GM12878 (cell line): ENCODE results near the gene NUDT22. TPM values are rescaled to one million over a fixed set of nuclear protein-coding genes. Genes with fewer than 3 reads are reported as not detected.

Experiments
- DPF2 ChIP-seq: fragments of 450-650 bp; IDR thresholded peaks from 2 replicates; pipeline ENCODE4 v1.6.1; 2017; ENCODE audit warnings: mild to moderate bottlenecking
- EGR1 ChIP-seq, 2 experiments: IDR thresholded peaks; 1 replicate in 1 of 2; 2 replicates in 1 of 2; pipeline ENCODE4 v1.6.1; 2011 to 2012; ENCODE audit warnings: low read depth in 2 of 2, low read length in 2 of 2, borderline replicate concordance in 1 of 2, mild to moderate bottlenecking in 1 of 2, moderate library complexity in 1 of 2
- IKZF1 ChIP-seq: fragments of 450-650 bp; conservative IDR thresholded peaks from 2 replicates; pipeline ENCODE4 v1.6.1; 2017; ENCODE audit warnings: antibody characterized with exemption, mild to moderate bottlenecking
- MEF2B ChIP-seq: fragments of 450-650 bp; IDR thresholded peaks from 2 replicates; pipeline ENCODE4 v1.6.1; 2018; ENCODE audit warnings: mild to moderate bottlenecking, moderate library complexity; ENCODE audit not compliant: partially characterized antibody, poor library complexity, severe bottlenecking
- MTA3 ChIP-seq: IDR thresholded peaks from 2 replicates; pipeline ENCODE4 v1.6.1; 2012; ENCODE audit warnings: low read length, inconsistent platforms, borderline replicate concordance
- NFYA ChIP-seq: IDR thresholded peaks from 2 replicates; pipeline ENCODE4 v1.6.1; 2011; ENCODE audit warnings: low read depth, mild to moderate bottlenecking, low read length, improper control_type of control experiment, borderline replicate concordance
- NR2F1 ChIP-seq: fragments of 450-650 bp; conservative IDR thresholded peaks from 2 replicates; pipeline ENCODE4 v1.6.1; 2017; ENCODE audit warnings: mild to moderate bottlenecking
- POLR2A ChIP-seq: IDR thresholded peaks from 2 replicates; pipeline ENCODE4 v1.6.1; 2011; ENCODE audit warnings: low read depth, mild to moderate bottlenecking, low read length
- POLR2AphosphoS5 ChIP-seq: IDR thresholded peaks from 2 replicates; pipeline ENCODE4 v1.6.1; 2011; ENCODE audit warnings: mild to moderate bottlenecking, low read length, inconsistent platforms
- POU2F2 ChIP-seq: IDR thresholded peaks from 3 replicates; pipeline ENCODE4 v1.6.1; 2011; ENCODE audit warnings: low read depth, mild to moderate bottlenecking, low read length, borderline replicate concordance
- SP1 ChIP-seq: IDR thresholded peaks from one replicate; pipeline ENCODE4 v1.6.1; 2011; ENCODE audit warnings: low read depth, low read length
- SRF ChIP-seq, 2 experiments: IDR thresholded peaks; 2 replicates each; pipeline ENCODE4 v1.6.1; 2011; ENCODE audit warnings: low read depth in 2 of 2, low read length in 2 of 2, mild to moderate bottlenecking in 1 of 2, moderate library complexity in 1 of 2
- TBL1XR1 ChIP-seq: IDR thresholded peaks from 2 replicates; pipeline ENCODE4 v1.6.1; 2012; ENCODE audit warnings: low read depth, low read length, improper control_type of control experiment
- YY1 ChIP-seq: IDR thresholded peaks from 2 replicates; pipeline ENCODE4 v1.6.1; 2011; ENCODE audit warnings: low read depth, mild to moderate bottlenecking, low read length
- polyA plus RNA-seq, 11 experiments: library from polyadenylated mRNA; depleted of rRNA in 4 of 11; unstranded in 6 of 11; stranded (reverse) in 5 of 11; fragments of >200 nt; fragmentation: Nextera tagmentation in 4 of 11; fragmentation: Illumina TruSeq in 1 of 11; extraction: Ambion mirVana in 4 of 11; extraction: Trizol in 1 of 11; gene quantifications; 1 replicate in 1 of 11; 2 replicates in 10 of 11; pipeline versions ENCODE4 v1.2.1 to v1.2.3, GENCODE V29; 2011 to 2016; ENCODE audit warnings: inconsistent platforms in 2 of 11, missing spikeins in 2 of 11, low read depth in 1 of 11
- total RNA-seq, 4 experiments: library from RNA; depleted of rRNA in 3 of 4; stranded (reverse); fragments of >200 nt in 3 of 4; fragmentation: Illumina TruSeq in 1 of 4; extraction: Trizol in 1 of 4; gene quantifications; 2 replicates each; pipeline versions ENCODE4 v1.2.1 to v1.2.3, GENCODE V29; 2013 to 2021
- TF ChIP-seq, protein P1 (sequence below): fragments of 450-650 bp; conservative IDR thresholded peaks from 2 replicates; pipeline ENCODE4 v1.6.1; 2017; ENCODE audit warnings: mild to moderate bottlenecking, moderate library complexity
- TF ChIP-seq, protein P2 (sequence below): fragments of 450-650 bp; formaldehyde crosslinking; IDR thresholded peaks from 2 replicates; pipeline ENCODE4 v1.5.0; 2022; ENCODE audit warnings: mild to moderate bottlenecking, missing genetic modification characterization
- TF ChIP-seq, protein P3 (sequence below): fragments of 450-650 bp; IDR thresholded peaks from 2 replicates; pipeline ENCODE4 v1.6.1; 2016; ENCODE audit warnings: mild to moderate bottlenecking
- TF ChIP-seq, protein P4 (sequence below): IDR thresholded peaks from 2 replicates; pipeline ENCODE4 v1.6.1; 2012; ENCODE audit warnings: low read depth, low read length, improper control_type of control experiment

Gene NUDT22
- total and polyA plus RNA-seq, 10 of the 15 experiments (the other 5 are each of a cell fraction or from before 2014, with no cell fraction given), result 6.7 to 115 (median 64.7) TPM

DNA sequence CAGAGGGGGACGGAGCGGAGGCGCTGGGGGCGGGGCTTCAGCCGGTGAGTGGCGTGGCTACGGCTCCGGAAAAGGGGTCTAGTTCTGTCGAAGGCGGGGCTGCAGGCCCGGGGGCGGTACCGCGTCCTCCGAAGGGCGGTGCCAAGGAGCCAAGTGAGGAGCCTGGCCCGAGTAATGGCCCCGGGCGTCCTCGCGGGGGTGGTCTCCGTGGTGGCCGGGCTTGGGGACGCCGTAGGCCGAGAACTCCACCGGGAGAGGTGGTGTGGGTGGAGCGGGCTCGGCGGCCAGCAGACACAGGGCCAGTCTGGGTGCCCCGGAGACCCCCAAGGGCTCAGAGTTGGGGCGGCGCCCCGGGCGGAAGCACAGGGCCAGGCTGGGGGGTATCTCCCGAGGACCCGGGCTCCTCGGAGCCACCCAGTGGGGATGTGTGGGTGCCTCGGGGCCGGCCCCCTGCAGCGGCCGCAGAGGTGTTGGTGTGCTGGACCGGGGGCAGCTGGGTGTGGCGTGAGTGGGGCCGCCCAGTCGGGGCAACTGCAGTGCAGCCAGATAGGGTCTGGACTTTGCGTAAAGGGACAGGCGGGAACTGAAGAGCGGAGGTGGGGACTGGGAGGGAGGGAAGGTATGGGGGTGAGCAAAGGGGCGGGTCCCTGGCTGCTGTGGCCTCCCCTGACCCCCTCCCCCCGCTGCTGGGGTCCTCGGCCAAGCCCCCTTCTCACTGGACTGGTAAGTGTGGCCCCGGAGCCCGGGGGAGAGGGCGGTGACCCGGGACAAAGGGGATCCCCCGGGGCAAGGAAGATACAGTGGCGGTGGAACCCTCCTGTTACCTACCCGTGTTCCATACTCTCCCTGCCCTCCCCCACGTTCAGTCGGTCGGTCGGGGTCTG is 15.7 kb downstream of the NUDT22 start (continued):
- TF ChIP-seq, protein P1, sequence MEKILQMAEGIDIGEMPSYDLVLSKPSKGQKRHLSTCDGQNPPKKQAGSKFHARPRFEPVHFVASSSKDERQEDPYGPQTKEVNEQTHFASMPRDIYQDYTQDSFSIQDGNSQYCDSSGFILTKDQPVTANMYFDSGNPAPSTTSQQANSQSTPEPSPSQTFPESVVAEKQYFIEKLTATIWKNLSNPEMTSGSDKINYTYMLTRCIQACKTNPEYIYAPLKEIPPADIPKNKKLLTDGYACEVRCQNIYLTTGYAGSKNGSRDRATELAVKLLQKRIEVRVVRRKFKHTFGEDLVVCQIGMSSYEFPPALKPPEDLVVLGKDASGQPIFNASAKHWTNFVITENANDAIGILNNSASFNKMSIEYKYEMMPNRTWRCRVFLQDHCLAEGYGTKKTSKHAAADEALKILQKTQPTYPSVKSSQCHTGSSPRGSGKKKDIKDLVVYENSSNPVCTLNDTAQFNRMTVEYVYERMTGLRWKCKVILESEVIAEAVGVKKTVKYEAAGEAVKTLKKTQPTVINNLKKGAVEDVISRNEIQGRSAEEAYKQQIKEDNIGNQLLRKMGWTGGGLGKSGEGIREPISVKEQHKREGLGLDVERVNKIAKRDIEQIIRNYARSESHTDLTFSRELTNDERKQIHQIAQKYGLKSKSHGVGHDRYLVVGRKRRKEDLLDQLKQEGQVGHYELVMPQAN, result peak; percentile 70; the same call in 1 of the 2 replicates
- TF ChIP-seq, protein P2, sequence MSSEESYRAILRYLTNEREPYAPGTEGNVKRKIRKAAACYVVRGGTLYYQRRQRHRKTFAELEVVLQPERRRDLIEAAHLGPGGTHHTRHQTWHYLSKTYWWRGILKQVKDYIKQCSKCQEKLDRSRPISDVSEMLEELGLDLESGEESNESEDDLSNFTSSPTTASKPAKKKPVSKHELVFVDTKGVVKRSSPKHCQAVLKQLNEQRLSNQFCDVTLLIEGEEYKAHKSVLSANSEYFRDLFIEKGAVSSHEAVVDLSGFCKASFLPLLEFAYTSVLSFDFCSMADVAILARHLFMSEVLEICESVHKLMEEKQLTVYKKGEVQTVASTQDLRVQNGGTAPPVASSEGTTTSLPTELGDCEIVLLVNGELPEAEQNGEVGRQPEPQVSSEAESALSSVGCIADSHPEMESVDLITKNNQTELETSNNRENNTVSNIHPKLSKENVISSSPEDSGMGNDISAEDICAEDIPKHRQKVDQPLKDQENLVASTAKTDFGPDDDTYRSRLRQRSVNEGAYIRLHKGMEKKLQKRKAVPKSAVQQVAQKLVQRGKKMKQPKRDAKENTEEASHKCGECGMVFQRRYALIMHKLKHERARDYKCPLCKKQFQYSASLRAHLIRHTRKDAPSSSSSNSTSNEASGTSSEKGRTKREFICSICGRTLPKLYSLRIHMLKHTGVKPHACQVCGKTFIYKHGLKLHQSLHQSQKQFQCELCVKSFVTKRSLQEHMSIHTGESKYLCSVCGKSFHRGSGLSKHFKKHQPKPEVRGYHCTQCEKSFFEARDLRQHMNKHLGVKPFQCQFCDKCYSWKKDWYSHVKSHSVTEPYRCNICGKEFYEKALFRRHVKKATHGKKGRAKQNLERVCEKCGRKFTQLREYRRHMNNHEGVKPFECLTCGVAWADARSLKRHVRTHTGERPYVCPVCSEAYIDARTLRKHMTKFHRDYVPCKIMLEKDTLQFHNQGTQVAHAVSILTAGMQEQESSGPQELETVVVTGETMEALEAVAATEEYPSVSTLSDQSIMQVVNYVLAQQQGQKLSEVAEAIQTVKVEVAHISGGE (CRISPR knock-in tag), result peak; percentile 58
- TF ChIP-seq POLR2A (peak; percentile 70), POLR2AphosphoS5 (peak; percentile 45; the same call in 1 of the 2 replicates), SRF (IDR thresholded peaks at IDR 0.05; ENCODE audit: low read depth in 2 of 2, low read length in 2 of 2) (no peak; a peak in 1 of 4 replicates), IKZF1 (peak; percentile 45), NR2F1 (peak; percentile 44), DPF2 (peak; percentile 65), YY1 (peak; percentile 93), EGR1 (IDR thresholded peaks at IDR 0.05; ENCODE audit: borderline replicate concordance in 1 of 2, low read depth in 2 of 2, low read length in 2 of 2) (peak in 1 of 2 experiments; percentile 70; a peak in 1 of 3 replicates), NFYA (no peak), MTA3 (no peak), MEF2B (no peak), TBL1XR1 (no peak), SP1 (peak; percentile 9), POU2F2 (peak; percentile 43; the same call in 1 of the 3 replicates)
- TF ChIP-seq, protein P3, sequence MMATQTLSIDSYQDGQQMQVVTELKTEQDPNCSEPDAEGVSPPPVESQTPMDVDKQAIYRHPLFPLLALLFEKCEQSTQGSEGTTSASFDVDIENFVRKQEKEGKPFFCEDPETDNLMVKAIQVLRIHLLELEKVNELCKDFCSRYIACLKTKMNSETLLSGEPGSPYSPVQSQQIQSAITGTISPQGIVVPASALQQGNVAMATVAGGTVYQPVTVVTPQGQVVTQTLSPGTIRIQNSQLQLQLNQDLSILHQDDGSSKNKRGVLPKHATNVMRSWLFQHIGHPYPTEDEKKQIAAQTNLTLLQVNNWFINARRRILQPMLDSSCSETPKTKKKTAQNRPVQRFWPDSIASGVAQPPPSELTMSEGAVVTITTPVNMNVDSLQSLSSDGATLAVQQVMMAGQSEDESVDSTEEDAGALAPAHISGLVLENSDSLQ, result peak; percentile 98
- TF ChIP-seq, protein P4, sequence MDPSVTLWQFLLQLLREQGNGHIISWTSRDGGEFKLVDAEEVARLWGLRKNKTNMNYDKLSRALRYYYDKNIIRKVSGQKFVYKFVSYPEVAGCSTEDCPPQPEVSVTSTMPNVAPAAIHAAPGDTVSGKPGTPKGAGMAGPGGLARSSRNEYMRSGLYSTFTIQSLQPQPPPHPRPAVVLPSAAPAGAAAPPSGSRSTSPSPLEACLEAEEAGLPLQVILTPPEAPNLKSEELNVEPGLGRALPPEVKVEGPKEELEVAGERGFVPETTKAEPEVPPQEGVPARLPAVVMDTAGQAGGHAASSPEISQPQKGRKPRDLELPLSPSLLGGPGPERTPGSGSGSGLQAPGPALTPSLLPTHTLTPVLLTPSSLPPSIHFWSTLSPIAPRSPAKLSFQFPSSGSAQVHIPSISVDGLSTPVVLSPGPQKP, result no peak
